AG09309 (cell line): ENCODE data around the gene TMEM141.

ENCODE experiments used
- DNase-seq: peaks from one replicate; pipeline ENCODE4 v3.0.0-alpha.2; 2010; ENCODE audit warnings: low read depth
- H3K4me3 ChIP-seq: 2 replicates; pipeline ENCODE4 v1.5.1; 2011; ENCODE audit warnings: mild to moderate bottlenecking, low read depth, low read length, moderate library complexity; ENCODE audit not compliant: control insufficient read depth
- TF ChIP-seq, protein P1 (sequence below): IDR thresholded peaks from 2 replicates; pipeline ENCODE4 v1.5.1; 2011; ENCODE audit warnings: mild to moderate bottlenecking, low read depth, low read length, inconsistent platforms; ENCODE audit not compliant: insufficient read depth, control insufficient read depth; ENCODE audit errors: missing control alignments

TMEM141 gene

GRCh38 chr9:136823136-136824046, 32.2 kb downstream of the TMEM141 start:
- no peak for DNase-seq
- no peak overlapping the region for H3K4me3 ChIP-seq
- TF ChIP-seq, protein P1, sequence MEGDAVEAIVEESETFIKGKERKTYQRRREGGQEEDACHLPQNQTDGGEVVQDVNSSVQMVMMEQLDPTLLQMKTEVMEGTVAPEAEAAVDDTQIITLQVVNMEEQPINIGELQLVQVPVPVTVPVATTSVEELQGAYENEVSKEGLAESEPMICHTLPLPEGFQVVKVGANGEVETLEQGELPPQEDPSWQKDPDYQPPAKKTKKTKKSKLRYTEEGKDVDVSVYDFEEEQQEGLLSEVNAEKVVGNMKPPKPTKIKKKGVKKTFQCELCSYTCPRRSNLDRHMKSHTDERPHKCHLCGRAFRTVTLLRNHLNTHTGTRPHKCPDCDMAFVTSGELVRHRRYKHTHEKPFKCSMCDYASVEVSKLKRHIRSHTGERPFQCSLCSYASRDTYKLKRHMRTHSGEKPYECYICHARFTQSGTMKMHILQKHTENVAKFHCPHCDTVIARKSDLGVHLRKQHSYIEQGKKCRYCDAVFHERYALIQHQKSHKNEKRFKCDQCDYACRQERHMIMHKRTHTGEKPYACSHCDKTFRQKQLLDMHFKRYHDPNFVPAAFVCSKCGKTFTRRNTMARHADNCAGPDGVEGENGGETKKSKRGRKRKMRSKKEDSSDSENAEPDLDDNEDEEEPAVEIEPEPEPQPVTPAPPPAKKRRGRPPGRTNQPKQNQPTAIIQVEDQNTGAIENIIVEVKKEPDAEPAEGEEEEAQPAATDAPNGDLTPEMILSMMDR = no peak

DNA sequence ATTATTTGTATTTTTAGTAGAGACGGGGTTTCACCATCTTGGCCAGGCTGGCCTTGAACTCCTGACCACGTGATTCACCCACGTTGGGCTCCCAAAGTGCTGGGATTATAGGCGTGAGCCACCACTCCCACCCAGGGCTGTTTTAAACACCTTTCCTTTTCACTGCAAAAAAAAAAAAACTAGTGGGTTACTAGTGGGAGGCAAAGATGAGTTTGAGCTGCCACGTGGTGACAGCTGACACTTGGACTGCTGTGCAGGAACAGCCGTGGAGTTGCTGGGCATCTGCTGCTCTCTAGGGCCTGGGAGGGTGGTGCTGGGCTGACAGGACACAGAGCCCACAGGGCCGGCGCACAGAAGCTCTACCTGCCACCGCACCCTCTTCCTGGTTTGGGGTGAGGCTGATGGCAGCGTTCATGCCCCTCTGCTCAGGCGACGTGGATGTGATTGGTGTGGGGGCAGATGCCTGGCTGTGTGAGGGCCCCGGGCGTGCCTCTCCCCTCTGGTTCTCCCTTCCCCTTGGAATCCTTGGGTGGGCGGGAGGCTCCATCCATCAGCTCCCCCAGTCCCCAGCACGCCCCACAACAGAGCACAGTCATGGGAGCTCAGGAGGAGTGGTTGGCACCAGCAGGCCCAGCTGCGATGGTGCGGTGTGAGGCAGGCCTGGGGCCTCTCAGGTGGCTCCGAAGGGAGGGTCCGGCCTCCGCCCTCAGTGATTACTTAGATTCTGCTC, 33.5 kb downstream of the TMEM141 start:
- TF ChIP-seq, protein P1 = no peak
- H3K4me3 ChIP-seq = no peak overlapping the region
- no peak for DNase-seq

- TF ChIP-seq, protein P1 = no peak
- H3K4me3 ChIP-seq = no peak overlapping the region
- no peak for DNase-seq
Observed at GRCh38 chr9:136825295-136826187, 34.4 kb downstream of the TMEM141 start.

GRCh38 chr9:136826188-136826541, 35.0 kb downstream of the TMEM141 start:
- TF ChIP-seq, protein P1 = no peak
- DNase-seq = no peak
- H3K4me3 ChIP-seq = no peak overlapping the region

GRCh38 chr9:136826703-136827582, 35.8 kb downstream of the TMEM141 start:
- TF ChIP-seq, protein P1 = no peak
- no peak overlapping the region for H3K4me3 ChIP-seq
- no peak for DNase-seq
